ENCODE results near the gene NECTIN3. TPM values are rescaled to one million over a fixed set of nuclear protein-coding genes. Genes with fewer than 3 reads are reported as not detected.

Gene NECTIN3
- total RNA-seq, 4 donors from 2014 or later: 4.4 to 7.1 (median 5.8) TPM

- DNase-seq (ENCODE audit: low spot score in 2 of 2): no peak
- no peak for TF ChIP-seq POLR2A (IDR thresholded peaks at IDR 0.05)
- TF ChIP-seq CTCF (IDR thresholded peaks at IDR 0.05): no peak
- no peak overlapping the region for H3K4me3 ChIP-seq (ENCODE audit: low read depth, poor library complexity, severe bottlenecking)
- intact Hi-C loops (cut with DNase I; ENCODE audit: low total_unique reads): no loop called here
- WGBS, 2 donors: 92 to 96% methylated on average over 3 of the region's 3 CpGs
These were observed 139.4 kb downstream of the NECTIN3 start for GRCh38 chr3:111210866-111211564.

DNA sequence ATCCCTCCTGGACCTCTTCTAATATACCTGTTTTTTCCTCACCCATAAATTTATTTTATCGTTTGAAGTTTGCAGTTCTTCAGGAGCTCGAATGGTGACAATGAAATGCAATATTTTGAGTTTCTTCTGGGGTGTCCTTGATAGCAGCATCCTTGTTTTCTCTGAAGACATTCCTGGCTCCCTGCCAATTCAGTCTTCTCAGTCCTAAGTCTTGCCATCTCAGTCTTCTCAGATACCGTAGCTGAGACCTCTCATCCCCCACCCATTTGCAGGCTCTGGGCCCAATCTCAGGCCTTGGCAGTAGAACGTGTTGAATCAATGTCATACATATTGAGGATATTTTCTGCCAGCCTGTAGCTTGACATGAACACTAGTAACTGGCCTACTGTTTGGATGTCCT lies 140.9 kb downstream of the NECTIN3 start:
- no peak overlapping the region for H3K4me3 ChIP-seq (ENCODE audit: low read depth, poor library complexity, severe bottlenecking)
- 72 to 74% methylated on average over 4 of the region's 4 CpGs for WGBS, 2 donors
- no peak for DNase-seq (ENCODE audit: low spot score in 2 of 2)
- TF ChIP-seq POLR2A (IDR thresholded peaks at IDR 0.05) (no peak), CTCF (IDR thresholded peaks at IDR 0.05) (no peak)
- intact Hi-C loops (cut with DNase I; ENCODE audit: low total_unique reads): no loop called here

DNA sequence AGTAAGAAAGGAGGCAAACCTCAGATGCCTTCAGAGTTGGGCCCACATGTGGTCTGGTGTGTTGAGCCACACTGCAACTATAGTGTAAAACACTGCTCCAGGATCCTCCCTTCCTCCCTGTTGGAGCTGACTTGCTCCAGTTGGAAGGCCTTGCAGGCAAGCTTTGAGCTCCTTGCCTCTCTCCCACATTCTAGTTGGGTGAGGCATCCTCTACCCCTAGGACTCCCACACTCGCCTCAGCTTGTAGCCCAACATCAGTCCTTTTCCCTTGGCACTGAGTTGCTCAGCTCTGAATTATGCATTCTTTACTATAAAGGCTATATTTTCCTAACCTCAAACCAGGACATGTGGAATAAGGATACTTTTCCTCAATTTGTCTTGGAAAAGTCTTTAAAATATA lies 143.9 kb downstream of the NECTIN3 start:
- intact Hi-C loops (cut with DNase I; ENCODE audit: low total_unique reads): no loop called here
- no peak for TF ChIP-seq POLR2A (IDR thresholded peaks at IDR 0.05)
- TF ChIP-seq CTCF (IDR thresholded peaks at IDR 0.05): no peak
- DNase-seq (ENCODE audit: low spot score in 2 of 2): no peak
- H3K4me3 ChIP-seq (ENCODE audit: low read depth, poor library complexity, severe bottlenecking): no peak overlapping the region
- 42 to 72% methylated on average over 1 of the region's 1 CpG for WGBS, 2 donors

- 54 to 68% methylated on average over 1 of the region's 1 CpG for WGBS, 2 donors
- H3K4me3 ChIP-seq (ENCODE audit: low read depth, poor library complexity, severe bottlenecking): no peak overlapping the region
- no peak for TF ChIP-seq POLR2A (IDR thresholded peaks at IDR 0.05)
- no peak for TF ChIP-seq CTCF (IDR thresholded peaks at IDR 0.05)
- intact Hi-C loops (cut with DNase I; ENCODE audit: low total_unique reads): no loop called here
- no peak for DNase-seq (ENCODE audit: low spot score in 2 of 2)
These were observed 147.0 kb downstream of the NECTIN3 start for GRCh38 chr3:111218615-111219014.

GRCh38 chr3:111227216-111227615 lies 155.6 kb downstream of the NECTIN3 start:
- DNase-seq (ENCODE audit: low spot score in 2 of 2): no peak
- TF ChIP-seq CTCF (IDR thresholded peaks at IDR 0.05): no peak
- TF ChIP-seq POLR2A (IDR thresholded peaks at IDR 0.05): no peak
- intact Hi-C loops (cut with DNase I; ENCODE audit: low total_unique reads): no loop called here

DNA sequence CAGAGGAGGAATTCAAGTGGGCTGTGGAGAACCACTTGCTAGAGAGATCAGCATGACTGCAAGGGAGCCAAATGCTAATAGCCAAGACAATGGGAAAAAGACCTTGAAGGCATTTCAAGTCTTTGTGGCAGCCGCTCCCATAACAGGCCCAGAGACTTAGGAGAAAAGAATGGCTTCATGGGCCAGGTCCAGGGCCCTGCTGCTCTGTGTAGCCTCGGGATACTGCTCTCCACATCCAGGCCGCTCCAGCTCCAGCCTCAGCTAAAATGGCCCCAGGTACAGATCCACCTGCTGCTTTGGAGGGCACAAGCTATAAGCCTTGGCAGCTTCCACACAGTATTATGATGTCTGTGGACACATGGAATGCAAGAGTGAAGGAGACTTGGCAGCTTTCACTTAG lies 157.7 kb downstream of the NECTIN3 start:
- H3K4me3 ChIP-seq (ENCODE audit: low read depth, poor library complexity, severe bottlenecking): no peak overlapping the region
- TF ChIP-seq POLR2A (IDR thresholded peaks at IDR 0.05) (no peak), CTCF (IDR thresholded peaks at IDR 0.05) (no peak)
- no peak for DNase-seq (ENCODE audit: low spot score in 2 of 2)
- intact Hi-C loops (cut with DNase I; ENCODE audit: low total_unique reads): no loop called here
- 87% methylated on average over 3 of the region's 3 CpGs for WGBS, 2 donors

More at GRCh38 chr3:111227216-111227615, 155.6 kb downstream of the NECTIN3 start:
- H3K4me3 ChIP-seq (ENCODE audit: low read depth, poor library complexity, severe bottlenecking): no peak overlapping the region
